Measurements from ENCODE around the gene ADH7.

DNA sequence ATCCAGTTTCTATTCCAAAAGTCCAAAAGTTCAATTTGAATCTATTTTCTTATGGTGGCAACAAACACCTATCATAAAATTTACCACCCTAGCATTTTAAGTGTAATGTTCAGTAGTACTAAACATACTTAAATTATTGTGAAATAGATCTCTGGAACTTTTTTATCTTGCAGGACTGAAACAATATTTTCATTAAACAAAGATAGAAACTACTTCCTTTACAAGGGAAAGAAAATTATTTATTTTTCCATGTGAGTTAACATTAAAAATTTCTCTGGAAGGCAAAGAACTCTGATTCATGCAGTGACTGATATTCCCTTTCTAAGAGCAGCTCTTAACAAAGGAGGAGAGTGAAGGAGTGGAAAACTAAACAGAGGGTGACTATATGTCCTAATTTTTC, 40.2 kb downstream of the ADH7 start:
- TF ChIP-seq EZH2 (IDR thresholded peaks at IDR 0.05; ENCODE audit: borderline replicate concordance) (no peak), EZH2phosphoT487 (IDR thresholded peaks at IDR 0.05; ENCODE audit: low read depth, severe bottlenecking, unreplicated experiment) (no peak)

Data from hepatocyte (in vitro differentiated cells).